ENCODE measurements around the gene PNMT. TPM values are rescaled to one million over a fixed set of nuclear protein-coding genes. Genes with fewer than 3 reads are reported as not detected.

The PNMT gene
- total RNA-seq, 1 donor from 2014 or later: 2.4 TPM

GRCh38 chr17:39671651-39672521 lies 3.6 kb downstream of the PNMT start:
- Mint-ChIP-seq H3K4me1 (ENCODE audit: unreplicated experiment) (peaks cover 35% of the 10 kb centered on the region), H3K36me3 (ENCODE audit: unreplicated experiment) (no peaks in the 10 kb centered on the region), H3K4me3 (ENCODE audit: unreplicated experiment) (no peak overlapping the region), H3K27ac (ENCODE audit: unreplicated experiment) (no peak overlapping the region), H3K27me3 (ENCODE audit: unreplicated experiment) (peaks cover 8% of the 10 kb centered on the region), H3K9me3 (ENCODE audit: unreplicated experiment) (no peaks in the 10 kb centered on the region)
- DNase-seq (ENCODE audit: extremely low spot score, unreplicated experiment): no peak
- TF ChIP-seq CTCF (IDR thresholded peaks at IDR 0.05): peak; percentile 74

- no peaks in the 10 kb centered on the region for H3K36me3 Mint-ChIP-seq (ENCODE audit: unreplicated experiment)
- peak; percentile 26 for TF ChIP-seq CTCF (IDR thresholded peaks at IDR 0.05)
- peaks cover 8% of the 10 kb centered on the region for H3K27me3 Mint-ChIP-seq (ENCODE audit: unreplicated experiment)
- no peak for DNase-seq (ENCODE audit: extremely low spot score, unreplicated experiment)
- no peak overlapping the region for H3K4me3 Mint-ChIP-seq (ENCODE audit: unreplicated experiment)
- no peak overlapping the region for H3K27ac Mint-ChIP-seq (ENCODE audit: unreplicated experiment)
- peaks cover 41% of the 10 kb centered on the region for H3K4me1 Mint-ChIP-seq (ENCODE audit: unreplicated experiment)
- H3K9me3 Mint-ChIP-seq (ENCODE audit: unreplicated experiment): no peaks in the 10 kb centered on the region
These were observed 4.5 kb downstream of the PNMT start for GRCh38 chr17:39672522-39673334.

- TF ChIP-seq CTCF (IDR thresholded peaks at IDR 0.05): no peak
- Mint-ChIP-seq H3K27ac (ENCODE audit: unreplicated experiment) (no peak overlapping the region), H3K36me3 (ENCODE audit: unreplicated experiment) (no peaks in the 10 kb centered on the region), H3K9me3 (ENCODE audit: unreplicated experiment) (no peaks in the 10 kb centered on the region), H3K27me3 (ENCODE audit: unreplicated experiment) (peaks cover 6% of the 10 kb centered on the region), H3K4me1 (ENCODE audit: unreplicated experiment) (peaks cover 45% of the 10 kb centered on the region), H3K4me3 (ENCODE audit: unreplicated experiment) (no peak overlapping the region)
- no peak for DNase-seq (ENCODE audit: extremely low spot score, unreplicated experiment)
These were observed 5.3 kb downstream of the PNMT start for GRCh38 chr17:39673335-39674081.

GRCh38 chr17:39674179-39674578 lies 5.9 kb downstream of the PNMT start:
- no peak overlapping the region for H3K4me3 Mint-ChIP-seq (ENCODE audit: unreplicated experiment)
- H3K9me3 Mint-ChIP-seq (ENCODE audit: unreplicated experiment): no peaks in the 10 kb centered on the region
- no peak for TF ChIP-seq CTCF (IDR thresholded peaks at IDR 0.05)
- no peak overlapping the region for H3K27ac Mint-ChIP-seq (ENCODE audit: unreplicated experiment)
- peaks cover 46% of the 10 kb centered on the region for H3K4me1 Mint-ChIP-seq (ENCODE audit: unreplicated experiment)
- DNase-seq (ENCODE audit: extremely low spot score, unreplicated experiment): no peak
- no peaks in the 10 kb centered on the region for H3K36me3 Mint-ChIP-seq (ENCODE audit: unreplicated experiment)
- H3K27me3 Mint-ChIP-seq (ENCODE audit: unreplicated experiment): peaks cover 4% of the 10 kb centered on the region

All from osteocyte (in vitro differentiated cells).